ENCODE measurements around the gene REST. TPM values are rescaled to one million over a fixed set of nuclear protein-coding genes. Genes with fewer than 3 reads are reported as not detected.

The REST gene
- polyA plus RNA-seq, 3 donors, result 6.3 to 71.2 (median 44.2) TPM

- DNase-seq, result no peak
- H3K9me3 Mint-ChIP-seq, result no peaks in the 10 kb centered on the region
- H3K4me1 ChIP-seq (ENCODE audit: control insufficient read depth in 1 of 2, insufficient read depth in 2 of 2, low read length in 2 of 2), result no peaks in the 10 kb centered on the region
- WGBS (ENCODE audit: insufficient coverage), result 100% methylated on average over 1 of the region's 4 CpGs
- peaks cover 73 to 95% of the 10 kb centered on the region in 2 donors for H3K36me3 Mint-ChIP-seq
- peak overlapping the region in 1 of 7 donors; percentile 7 for H3K27ac Mint-ChIP-seq
- intact Hi-C loops (cut with micrococcal nuclease), result no loop called here
- H3K9me3 ChIP-seq (replicated peaks in 1 of 2; ENCODE audit: control insufficient read depth in 1 of 2, insufficient read depth in 1 of 2, low read length in 2 of 2), result no peaks in the 10 kb centered on the region
- H3K4me1 Mint-ChIP-seq, result no peaks in the 10 kb centered on the region
- TF ChIP-seq CTCF (IDR thresholded peaks at IDR 0.05), result no peak
- no peak overlapping the region for H3K27ac ChIP-seq (ENCODE audit: low read depth in 1 of 2, low read length in 2 of 2)
- no peak overlapping the region for H3K4me2 ChIP-seq (replicated peaks; ENCODE audit: extremely low read depth, low read length, poor library complexity, severe bottlenecking)
- peaks cover 94% of the 10 kb centered on the region in 2 donors for H3K36me3 ChIP-seq (replicated peaks in 1 of 2; ENCODE audit: control insufficient read depth in 1 of 2, insufficient read depth in 2 of 2, low read length in 2 of 2)
- no peak overlapping the region for H3K4me3 ChIP-seq (replicated peaks in 1 of 3; ENCODE audit: low read depth in 2 of 3, low read length in 3 of 3)
- H3K79me2 ChIP-seq (ENCODE audit: insufficient read depth, low read length), result peaks cover 14% of the 10 kb centered on the region
- no peak overlapping the region for H3K4me3 Mint-ChIP-seq
- no peak overlapping the region for H2AFZ ChIP-seq (ENCODE audit: insufficient read depth, low read depth, low read length, poor library complexity, severe bottlenecking)
- peaks cover 0 to 2% (median 0%) of the 10 kb centered on the region in 3 donors for H3K27me3 Mint-ChIP-seq (ENCODE audit: low read depth in 3 of 3)
- H3K27me3 ChIP-seq (ENCODE audit: control insufficient read depth in 2 of 2, insufficient read depth in 2 of 2, low read length in 2 of 2), result no peaks in the 10 kb centered on the region
- H4K20me1 ChIP-seq (ENCODE audit: insufficient read depth, low read length), result peaks cover 21% of the 10 kb centered on the region
- no peak overlapping the region for H3K9ac ChIP-seq (ENCODE audit: insufficient read depth, low read length, poor library complexity, severe bottlenecking)
Measured at GRCh38 chr4:57013543-57014120, 105.9 kb downstream of the REST start.

Small RNA genes within 50 kb of the gene (small RNA-seq; reads per million reads assigned to genes)
- not detected for gene RNU6-998P (ENCODE audit: insufficient read length, low read depth)

Other genes starting within 250 kb of the REST start
- 1 to 10 TPM in 1 of 3 donors, under 1 TPM in 2; 0.39 to 1.3 (median 0.52) TPM for gene HOPX, start 226.6 kb upstream of the REST start, polyA plus RNA-seq
- not detected for gene SPINK2, start 86.2 kb upstream of the REST start, polyA plus RNA-seq
- gene NOA1, start 69.7 kb downstream of the REST start, polyA plus RNA-seq, result 10 to 100 TPM; 10.4 to 12.6 (median 11.5) TPM
- 10 to 100 TPM; 29.0 to 42.1 (median 36.1) TPM for gene POLR2B, start 71.0 kb downstream of the REST start, polyA plus RNA-seq
- gene IGFBP7, start 202.5 kb downstream of the REST start, polyA plus RNA-seq, result 10 to 100 TPM; 23.1 to 53.1 (median 46.9) TPM